GM12878 (cell line): Measurements from ENCODE around the gene DAB2. TPM values are rescaled to one million over a fixed set of nuclear protein-coding genes. Genes with fewer than 3 reads are reported as not detected.

Source experiments
- ATAC-seq: fragments of 200-7000 bp; cut with Tn5 transposase; 3 replicates; pipeline ENCODE4 v1.9.1; 2020; ENCODE audit warnings: mild to moderate bottlenecking, moderate library complexity
- BruUV-seq: library from RNA; stranded (reverse); fragments of 400-500 nt; replicated peaks from 2 replicates; lab custom pipeline; 2021; lab: Mats Ljungman, UMichigan
- CTCF ChIA-PET: fragments of 300-600 bp; sonication (Branson Sonifier 250); formaldehyde crosslinking; extraction: SDS; loops from one replicate; lab custom pipeline; 2021; ENCODE audit warnings: inconsistent platforms; lab: Yijun Ruan, JAX
- POLR2A ChIA-PET: fragments of 350-600 bp; formaldehyde crosslinking; extraction: SDS; loops from one replicate; lab custom pipeline; 2021; ENCODE audit warnings: inconsistent platforms; lab: Charles Lee
- RAD21 ChIA-PET: fragments of 300-600 bp; sonication (Branson Sonifier 250); formaldehyde crosslinking; loops from one replicate; lab custom pipeline; 2023; ENCODE audit warnings: antibody characterized with exemption; ENCODE audit not compliant: unreplicated experiment; lab: Charles Lee
- SMC1A ChIA-PET: fragments of 300-600 bp; sonication (Branson Sonifier 250); formaldehyde crosslinking; loops from one replicate; lab custom pipeline; 2023; ENCODE audit not compliant: unreplicated experiment, uncharacterized antibody; lab: Charles Lee
- DNase-seq: peaks from one replicate; pipeline ENCODE4 v3.0.0-alpha.2; 2011; ENCODE audit warnings: low read depth, low spot score
- FAIRE-seq: peaks from 3 replicates; lab custom pipeline; 2011; peaks lifted over from hg19 to GRCh38; lab: Jason Lieb, UNC
- H2AFZ ChIP-seq: 2 replicates; pipeline ENCODE4 v1.6.0; 2011; ENCODE audit warnings: low read depth, low read length, control low read depth; ENCODE audit not compliant: control insufficient read depth
- H3K27ac ChIP-seq: 2 replicates; pipeline ENCODE4 v1.5.1; 2011; ENCODE audit warnings: control low read depth; ENCODE audit not compliant: control insufficient read depth, insufficient read depth
- H3K27me3 ChIP-seq, 2 experiments: replicated peaks in 1 of 2; 2 replicates each; pipeline versions ENCODE4 v1.6.0 to v1.6.1; 2011; ENCODE audit warnings: low read length in 1 of 2; ENCODE audit not compliant: control insufficient read depth in 2 of 2, insufficient read depth in 2 of 2
- H3K36me3 ChIP-seq, 2 experiments: 2 replicates each; pipeline ENCODE4 v1.5.1; 2011; ENCODE audit warnings: low read length in 1 of 2; ENCODE audit not compliant: control insufficient read depth in 2 of 2, insufficient read depth in 2 of 2
- H3K4me1 ChIP-seq: 2 replicates; pipeline ENCODE4 v1.6.1; 2011; ENCODE audit warnings: mild to moderate bottlenecking, low read length, moderate library complexity, mixed read lengths; ENCODE audit not compliant: control insufficient read depth, insufficient read depth
- H3K4me2 ChIP-seq: 2 replicates; pipeline ENCODE4 v1.6.0; 2011; ENCODE audit warnings: control low read depth; ENCODE audit not compliant: control insufficient read depth, insufficient read depth
- H3K4me3 ChIP-seq: fragments of 200-600 bp; sonication (generic); 2 replicates; pipeline ENCODE4 v1.5.1; 2016
- H3K79me2 ChIP-seq: 2 replicates; pipeline ENCODE4 v1.6.0; 2011; ENCODE audit warnings: low read length; ENCODE audit not compliant: control insufficient read depth, insufficient read depth
- H3K9ac ChIP-seq: 2 replicates; pipeline ENCODE4 v1.8.0; 2011; ENCODE audit warnings: low read length, control low read depth, mixed read lengths; ENCODE audit not compliant: control insufficient read depth, insufficient read depth
- H3K9me3 ChIP-seq: replicated peaks from 3 replicates; pipeline ENCODE4 v1.5.1; 2011; ENCODE audit warnings: mild to moderate bottlenecking, low read length; ENCODE audit not compliant: control insufficient read depth, insufficient read depth
- H4K20me1 ChIP-seq: 2 replicates; pipeline ENCODE4 v1.6.0; 2011; ENCODE audit not compliant: control insufficient read depth, insufficient read depth
- ATF3 ChIP-seq: IDR thresholded peaks from 2 replicates; pipeline ENCODE4 v1.6.1; 2011; ENCODE audit warnings: low read depth, mild to moderate bottlenecking, low read length, moderate library complexity, borderline replicate concordance; ENCODE audit errors: extremely low read depth
- CBX5 ChIP-seq: sonication (generic); IDR thresholded peaks from 2 replicates; pipeline ENCODE4 v1.6.1; 2016; ENCODE audit warnings: low read depth, moderate library complexity, mild to moderate bottlenecking, inconsistent platforms
- KAT2A ChIP-seq: conservative IDR thresholded peaks from 2 replicates; pipeline ENCODE4 v1.6.1; 2011; ENCODE audit warnings: low read depth, low read length; ENCODE audit not compliant: control insufficient read depth
- TCF12 ChIP-seq: IDR thresholded peaks from 2 replicates; pipeline ENCODE4 v1.6.1; 2011; ENCODE audit warnings: low read depth, mild to moderate bottlenecking, low read length
- ZNF274 ChIP-seq: IDR thresholded peaks from one replicate; pipeline ENCODE4 v1.8.0; 2011; ENCODE audit not compliant: insufficient read length, insufficient read depth
- WGBS: methylation state at CpG from one replicate; pipeline ENCODE4 v1.1.6; 2016; ENCODE audit warnings: low lambda C conversion rate; ENCODE audit not compliant: insufficient replicate concordance, insufficient coverage; ENCODE audit errors: missing lambda C conversion rate; 5-methylcytosine and 5-hydroxymethylcytosine counted together
- in situ Hi-C: fragments of 300-500 bp; cut with MboI; formaldehyde crosslinking; loops from 9 replicates; pipeline ENCODE4 v1.14.3; 2018; ENCODE audit warnings: mixed read lengths
- intact Hi-C: fragments of 100-400 bp; cut with micrococcal nuclease; formaldehyde crosslinking; loops from one replicate; pipeline ENCODE4 v1.14.2; 2022; ENCODE audit not compliant: unreplicated experiment
- polyA plus RNA-seq, 11 experiments: library from polyadenylated mRNA; depleted of rRNA in 4 of 11; unstranded in 6 of 11; stranded (reverse) in 5 of 11; fragments of >200 nt; fragmentation: Nextera tagmentation in 4 of 11; fragmentation: Illumina TruSeq in 1 of 11; extraction: Ambion mirVana in 4 of 11; extraction: Trizol in 1 of 11; gene quantifications; 1 replicate in 1 of 11; 2 replicates in 10 of 11; pipeline versions ENCODE4 v1.2.1 to v1.2.3, GENCODE V29; 2011 to 2016; ENCODE audit warnings: inconsistent platforms in 2 of 11, missing spikeins in 2 of 11, low read depth in 1 of 11
- total RNA-seq, 4 experiments: library from RNA; depleted of rRNA in 3 of 4; stranded (reverse); fragments of >200 nt in 3 of 4; fragmentation: Illumina TruSeq in 1 of 4; extraction: Trizol in 1 of 4; gene quantifications; 2 replicates each; pipeline versions ENCODE4 v1.2.1 to v1.2.3, GENCODE V29; 2013 to 2021

Gene DAB2
- total and polyA plus RNA-seq, 10 of the 15 experiments (the other 5 are each of a cell fraction or from before 2014, with no cell fraction given) = 0.05 to 0.23 (median 0.11) TPM; not detected in 7

GRCh38 chr5:39360471-39361111 is 64.2 kb downstream of the DAB2 start (continued):
- TF ChIP-seq ZNF274 = no peak

GRCh38 chr5:39356263-39356662 is 68.5 kb downstream of the DAB2 start:
- H3K36me3 ChIP-seq = no peaks in the 10 kb centered on the region
- 12% methylated on average over 3 of the region's 3 CpGs for WGBS
- BruUV-seq = no TSS peak
- H4K20me1 ChIP-seq = no peaks in the 10 kb centered on the region
- ChIA-PET POLR2A (no interaction called here), CTCF (interaction anchor here (1.3 kb wide), 1 partner anchor 20 kb away, joined by 4 read pairs; no protein-coding TSS in a partner anchor), RAD21 (no interaction called here), SMC1A (interaction anchor here (1.6 kb wide), 1 partner anchor 20 kb away, joined by 6 read pairs; no protein-coding TSS in a partner anchor)
- intact Hi-C loops = no loop called here
- no peak overlapping the region for H3K4me2 ChIP-seq
- ATAC-seq (no peak), FAIRE-seq (no peak), DNase-seq (no peak)
- TF ChIP-seq KAT2A (no peak), CBX5 (no peak), ATF3 (no peak), TCF12 (no peak)
- H2AFZ ChIP-seq = no peak overlapping the region
- no peak overlapping the region for H3K9ac ChIP-seq
- H3K4me3 ChIP-seq = no peak overlapping the region
- no peaks in the 10 kb centered on the region for H3K79me2 ChIP-seq
- no peaks in the 10 kb centered on the region; a peak in 1 of 4 replicates for H3K27me3 ChIP-seq
- H3K9me3 ChIP-seq = no peaks in the 10 kb centered on the region
- in situ Hi-C loops = no loop called here
- H3K27ac ChIP-seq = no peak overlapping the region
- no peaks in the 10 kb centered on the region for H3K4me1 ChIP-seq
